Stromal cell of bone marrow (primary cell): ENCODE results near the gene ZCCHC14.

Experiments
- DNase-seq: peaks from one replicate; pipeline ENCODE4 v3.0.0-alpha.2; 2012; ENCODE audit warnings: low read depth

The ZCCHC14 gene

GRCh38 chr16:87492721-87493607, at the start of gene ZCCHC14:
Gene ZCCHC14 (minus strand): TSS chr16:87493024. CDS start chr16:87492238, 786 bp downstream.
- DNase-seq: peak; percentile 98

DNA sequence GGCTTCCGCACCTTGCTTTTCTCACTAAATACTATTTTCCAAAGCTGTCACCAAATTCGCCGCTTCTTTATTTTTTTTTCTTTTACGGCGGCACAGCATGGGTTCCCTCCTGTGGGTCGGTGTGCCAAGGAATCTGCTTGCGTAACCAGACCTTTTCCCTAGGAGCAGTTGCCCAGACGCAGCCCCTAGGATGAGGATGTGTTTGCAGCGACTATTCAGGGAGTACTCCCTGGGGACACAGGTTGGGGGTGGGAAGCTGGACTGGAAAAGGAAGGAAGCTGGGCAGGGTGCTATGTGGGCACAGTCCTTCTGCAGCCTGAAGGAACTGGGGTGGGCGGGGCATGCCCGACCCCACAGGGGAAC, 49.0 kb upstream of the ZCCHC14 start:
- no peak for DNase-seq

DNA sequence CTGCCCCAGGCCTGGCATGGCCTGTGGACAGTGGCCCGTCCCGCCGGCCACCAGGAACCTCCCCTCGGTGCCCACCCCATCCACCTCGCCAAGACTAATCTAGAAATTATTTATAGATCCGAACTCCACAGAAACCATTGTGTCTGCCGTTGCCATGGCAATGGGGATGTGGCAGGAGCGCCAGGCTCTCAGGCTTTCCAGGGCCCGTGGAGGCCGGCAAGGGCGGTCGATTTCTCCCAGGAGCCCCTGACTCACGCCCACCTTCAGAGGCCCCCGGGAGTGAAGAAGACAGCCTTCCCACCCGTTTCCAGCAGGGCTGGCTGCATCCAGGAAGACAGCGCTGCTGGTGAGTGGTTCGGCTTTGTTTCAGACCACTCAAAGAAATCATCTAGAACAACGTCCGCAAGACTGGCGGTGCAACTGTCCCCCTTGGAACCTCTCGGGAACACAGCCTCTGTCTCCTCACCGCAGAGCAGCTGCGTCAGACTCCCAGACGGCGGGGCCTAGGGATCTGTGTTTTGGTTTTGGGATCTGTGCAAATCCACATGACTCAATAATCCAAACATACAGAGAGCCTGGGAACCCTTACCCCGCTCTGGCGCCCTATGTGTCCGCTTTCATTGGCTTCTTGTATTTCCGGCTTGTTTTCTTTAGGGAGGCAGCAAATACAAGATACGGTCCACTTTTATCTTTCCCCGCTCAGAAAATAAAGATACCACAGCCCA, 48.5 kb upstream of the ZCCHC14 start:
- DNase-seq: peak; percentile 88

GRCh38 chr16:87540897-87541146, 48.0 kb upstream of the ZCCHC14 start:
- DNase-seq: no peak

DNA sequence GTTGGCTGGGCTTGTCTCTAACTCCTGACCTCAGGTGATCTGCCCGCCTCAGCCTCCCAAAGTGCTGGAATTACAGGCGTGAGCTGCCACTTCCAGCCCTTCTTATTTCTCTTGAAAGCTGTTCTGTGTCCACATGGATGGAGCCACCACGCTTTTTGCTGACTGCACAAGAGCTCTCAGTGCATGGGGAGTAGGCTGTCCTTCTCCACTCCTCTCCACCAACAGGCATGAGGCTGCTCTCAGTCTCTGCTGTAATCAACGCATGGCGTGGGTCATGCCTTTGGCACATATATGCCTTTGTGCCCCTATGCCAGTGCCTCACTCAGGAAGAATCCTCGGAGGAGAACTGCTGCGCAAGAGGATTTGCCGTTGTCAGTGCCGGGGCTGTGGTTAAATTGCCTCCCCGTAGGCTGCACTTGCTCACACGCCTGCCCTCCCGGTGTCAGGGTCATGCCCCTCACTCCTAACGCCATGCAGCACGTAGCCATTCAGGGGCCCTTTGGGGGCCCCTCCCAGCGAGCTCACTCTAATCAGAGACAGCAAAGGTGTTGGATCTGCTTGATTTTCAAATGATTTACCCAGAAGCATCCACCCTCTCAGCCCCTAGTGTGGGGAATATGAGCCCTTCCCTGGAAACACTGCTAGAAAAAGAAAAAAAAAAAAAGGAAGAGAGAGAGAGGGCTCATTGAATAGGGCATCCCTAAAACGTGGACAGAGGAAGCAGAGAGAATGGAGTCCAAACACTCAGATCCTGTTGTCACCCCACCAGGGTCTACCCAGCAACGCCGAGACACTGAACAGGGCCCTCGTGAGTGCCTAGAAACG, 47.5 kb upstream of the ZCCHC14 start:
- no peak for DNase-seq

DNA sequence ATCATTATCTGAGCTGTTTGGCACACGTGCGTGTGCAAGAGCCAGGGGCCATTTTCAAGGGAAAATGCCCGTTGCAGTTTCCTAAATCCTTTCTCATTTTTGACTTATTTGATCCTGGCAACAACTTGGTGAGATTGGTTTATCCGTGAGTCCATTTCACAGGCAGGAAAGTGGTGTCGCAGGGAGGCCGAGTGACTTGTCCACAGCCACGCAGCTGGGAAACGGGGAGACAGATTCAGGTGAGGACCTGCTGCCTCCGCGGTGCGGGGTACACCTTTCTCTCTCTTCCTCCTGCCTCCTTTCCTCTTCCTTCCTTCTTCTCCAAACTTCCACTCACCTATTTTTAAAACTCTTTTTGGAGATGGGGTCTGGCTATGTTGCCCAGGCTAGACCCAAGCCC, 46.3 kb upstream of the ZCCHC14 start:
- no peak for DNase-seq

DNA sequence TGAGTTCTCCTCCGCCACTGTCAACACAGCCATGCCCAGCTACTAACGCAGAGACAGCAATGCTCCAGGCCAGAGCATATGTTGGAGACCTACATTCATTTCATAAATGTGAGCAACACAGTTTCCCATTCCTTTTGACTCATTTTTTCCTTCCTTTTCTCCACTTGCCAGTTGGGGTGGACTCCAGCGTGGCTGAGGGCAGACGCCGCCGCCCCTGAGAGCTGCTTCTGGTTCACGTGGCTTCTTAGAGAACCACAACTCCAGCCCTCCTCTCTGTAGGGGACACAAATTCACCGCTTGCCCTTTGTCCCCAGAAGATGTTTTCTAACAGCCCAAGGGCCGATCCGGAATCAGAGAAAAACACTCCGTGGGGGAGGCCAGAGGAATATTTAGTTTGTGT, 45.8 kb upstream of the ZCCHC14 start:
- DNase-seq: peak; percentile 89

- no peak for DNase-seq
These were observed 45.3 kb upstream of the ZCCHC14 start for GRCh38 chr16:87538160-87538559.

GRCh38 chr16:87536795-87537142, 43.9 kb upstream of the ZCCHC14 start:
- no peak for DNase-seq

GRCh38 chr16:87535855-87536794, 43.3 kb upstream of the ZCCHC14 start:
- DNase-seq: no peak

DNA sequence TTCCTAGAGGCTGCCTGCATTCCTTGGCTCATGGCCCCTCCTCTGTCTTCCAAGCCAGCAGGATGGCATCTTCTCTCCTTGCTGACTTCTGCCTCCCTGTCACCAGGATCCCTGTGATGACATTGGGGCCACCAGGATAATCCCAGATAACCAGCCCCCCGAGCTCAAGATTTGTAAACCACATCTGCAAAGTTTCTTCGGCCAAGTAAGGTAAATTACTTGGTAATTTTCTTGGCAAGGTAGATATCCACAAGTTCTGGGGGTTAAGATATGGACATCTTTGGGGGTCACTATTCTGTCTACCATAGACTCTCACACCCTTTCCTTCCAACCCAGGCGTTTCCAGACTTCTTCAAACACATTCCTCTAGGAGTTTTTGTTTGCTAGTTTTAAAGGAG, 42.6 kb upstream of the ZCCHC14 start:
- no peak for DNase-seq

DNA sequence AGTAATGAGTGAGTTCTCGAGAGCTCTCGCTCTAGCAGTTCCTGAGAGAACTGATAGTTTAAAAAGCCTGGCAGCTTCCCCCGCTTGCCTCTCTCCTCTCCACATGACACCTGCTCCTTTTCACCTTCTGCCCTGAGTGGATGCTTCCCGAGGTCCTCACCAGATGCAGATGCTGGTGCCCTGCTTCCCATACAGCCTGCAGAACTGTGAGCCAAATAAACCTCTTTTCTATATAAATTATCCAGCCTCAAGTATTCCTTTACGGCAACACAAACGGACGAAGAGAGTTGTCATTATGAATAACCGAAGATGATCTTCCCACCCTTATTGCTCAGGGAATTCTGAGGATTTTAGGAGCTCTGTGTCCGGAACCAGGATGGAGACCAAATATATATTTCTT, 41.9 kb upstream of the ZCCHC14 start:
- DNase-seq: no peak

DNA sequence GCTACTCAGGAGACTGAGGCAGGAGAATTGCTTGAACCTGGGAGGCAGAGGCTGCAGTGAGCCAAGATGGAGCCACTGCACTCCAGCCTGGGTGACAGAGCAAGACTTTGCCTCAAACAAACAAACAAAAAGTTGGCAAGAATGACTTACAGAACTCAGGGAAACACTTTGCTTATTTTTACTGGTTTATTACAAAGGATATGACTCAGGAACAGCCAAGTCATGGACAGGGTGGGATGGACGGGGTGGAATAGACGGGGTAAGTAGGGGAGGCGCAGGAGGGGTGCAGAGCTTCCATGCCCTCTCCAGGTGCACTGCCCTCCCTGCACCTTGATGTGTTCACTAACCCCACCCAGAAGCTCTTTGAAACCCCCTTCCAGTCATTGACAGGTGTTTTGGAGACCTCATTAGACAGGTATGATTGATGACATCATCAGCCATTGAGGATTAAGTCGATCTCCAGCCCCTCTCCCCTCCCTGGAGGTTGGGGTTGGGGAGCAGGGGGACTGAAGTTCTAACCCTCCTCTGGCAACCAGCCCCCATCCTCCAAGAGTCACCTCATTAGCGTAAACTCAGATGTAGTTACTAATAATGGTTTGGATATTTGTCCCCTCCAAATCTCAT, 41.3 kb upstream of the ZCCHC14 start:
- DNase-seq: no peak

DNA sequence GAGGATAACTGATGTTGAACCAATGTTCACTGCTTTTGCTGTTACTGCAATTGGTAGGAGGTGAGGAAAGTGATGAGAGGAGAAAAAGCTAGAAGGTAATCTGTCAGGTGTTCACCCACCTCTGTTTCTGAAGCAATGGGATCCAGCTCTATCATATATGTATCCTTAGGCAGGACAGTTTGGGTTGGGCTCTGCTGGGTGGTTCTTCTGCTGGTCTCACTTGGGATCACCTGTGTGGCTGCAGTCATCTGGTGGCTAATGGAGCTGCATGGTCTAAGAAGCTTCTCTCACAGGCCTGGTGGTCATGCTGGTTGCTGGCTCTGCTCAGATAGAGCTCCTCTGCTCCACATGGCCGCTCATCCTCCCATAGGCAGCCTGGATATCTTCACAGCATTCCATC, 40.2 kb upstream of the ZCCHC14 start:
- DNase-seq: no peak

DNA sequence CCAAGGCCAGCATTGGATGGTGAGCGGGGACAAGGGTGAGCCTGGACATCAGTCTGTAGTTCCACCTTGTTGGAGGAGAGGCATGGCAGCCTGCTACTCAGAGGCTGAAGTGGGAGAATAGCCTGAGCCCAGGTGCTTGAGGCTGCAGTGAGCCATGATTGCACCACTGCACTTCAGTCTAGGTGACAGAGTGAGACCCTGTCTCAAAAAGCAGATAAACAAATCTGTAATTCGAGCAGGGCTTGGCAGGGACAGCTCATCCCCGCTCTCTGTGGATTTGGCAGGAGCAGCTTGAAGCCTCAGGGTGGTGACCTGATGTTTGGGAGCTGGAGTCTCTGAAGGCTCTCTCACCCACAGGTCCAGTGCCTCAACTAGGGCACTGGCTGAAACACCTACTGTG, 38.6 kb upstream of the ZCCHC14 start:
- no peak for DNase-seq

- no peak for DNase-seq
These were observed 36.1 kb upstream of the ZCCHC14 start for GRCh38 chr16:87528690-87529579.

DNA sequence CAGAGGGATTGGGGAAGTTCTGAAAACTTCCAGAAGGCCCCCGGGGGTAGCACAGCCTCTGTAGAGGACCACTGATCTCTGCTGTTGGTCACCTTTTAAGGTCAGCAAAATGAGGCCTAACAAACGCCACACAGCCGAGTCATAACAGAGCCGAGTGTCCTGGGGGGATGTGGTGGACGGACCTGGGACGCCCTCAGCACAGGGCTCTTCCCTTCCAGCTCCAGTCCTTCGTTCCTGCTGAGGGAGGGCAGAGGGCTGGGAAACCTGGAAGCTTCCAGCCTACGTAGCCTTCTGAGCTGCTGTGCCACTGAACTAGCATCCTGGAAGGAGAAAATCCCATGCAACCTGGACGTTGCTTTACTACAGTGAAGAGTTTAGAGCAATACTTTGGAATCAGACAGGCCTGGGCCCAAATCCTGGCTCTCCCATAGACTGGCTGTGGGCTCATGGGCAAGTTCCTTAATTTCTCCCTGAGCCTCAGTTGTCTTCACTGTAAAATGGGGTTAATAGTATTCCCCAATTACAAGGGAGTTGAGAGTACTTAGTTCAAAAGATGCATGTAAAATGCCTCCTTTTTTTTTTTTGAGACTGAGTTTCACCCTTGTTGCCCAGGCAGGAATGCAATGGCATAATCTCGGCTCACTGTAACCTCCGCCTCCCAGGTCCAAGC, 34.4 kb upstream of the ZCCHC14 start:
- DNase-seq: no peak

DNA sequence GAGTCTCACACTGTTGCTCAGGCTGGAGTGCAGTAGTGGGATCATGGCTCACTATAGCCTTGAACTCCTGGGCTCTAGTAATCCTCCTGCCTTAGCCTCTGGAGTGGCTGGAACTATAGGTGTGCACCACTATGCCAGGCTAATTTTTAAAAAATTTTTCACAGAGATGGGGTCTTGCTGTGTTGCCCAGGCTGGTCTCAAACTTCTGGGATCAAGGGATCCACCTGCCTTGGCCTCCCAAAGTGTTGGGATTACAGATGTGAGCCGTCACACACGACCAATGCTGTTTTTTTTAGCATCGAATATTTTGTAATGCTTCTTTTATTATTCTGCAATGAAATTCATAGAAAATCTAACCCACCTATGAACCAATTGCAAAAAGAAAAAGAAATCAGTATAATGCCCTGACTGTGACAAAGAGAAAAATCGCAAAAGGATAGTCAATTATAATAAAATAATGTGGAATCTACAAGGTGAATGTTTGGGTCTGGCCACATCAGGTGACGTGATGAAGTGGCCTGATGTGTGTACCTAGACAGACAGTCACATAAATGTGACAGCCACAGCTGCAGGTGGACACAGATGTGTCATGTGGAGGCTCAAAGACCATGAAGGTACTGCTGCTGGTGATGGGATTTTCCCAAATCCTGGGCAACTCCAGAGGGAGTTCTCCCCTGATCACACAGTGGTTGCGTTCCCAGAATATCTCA, 33.6 kb upstream of the ZCCHC14 start:
- DNase-seq: no peak

DNA sequence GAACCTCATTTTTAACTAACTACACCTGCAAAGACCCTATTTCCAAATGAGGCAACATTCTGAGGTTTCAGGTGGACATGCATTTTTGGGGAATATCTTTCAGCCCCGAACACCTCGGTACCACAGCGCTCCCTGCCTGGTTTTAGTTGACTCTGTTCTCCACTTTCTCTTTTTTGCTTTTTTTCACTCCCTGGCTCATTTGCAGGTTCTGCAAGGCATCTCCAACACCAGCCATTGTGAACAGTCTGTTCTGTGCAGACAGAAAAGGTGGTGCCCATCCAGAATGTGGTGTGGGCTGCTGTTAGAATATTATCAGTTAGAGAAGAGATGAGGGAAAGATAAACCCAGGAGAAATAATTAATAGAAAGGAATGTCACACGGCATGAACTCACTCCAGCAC, 32.5 kb upstream of the ZCCHC14 start:
- no peak for DNase-seq
